HG02943 (cell line): ENCODE results near the gene TRPT1.

Experiments
- ATAC-seq: cut with Tn5 transposase; IDR thresholded peaks from one replicate; pipeline ENCODE4 v1.9.1; 2021; ENCODE audit warnings: mild to moderate bottlenecking, low read depth, moderate library complexity; ENCODE audit not compliant: unreplicated experiment

The TRPT1 gene

GRCh38 chr11:64183890-64184289 is 42.1 kb downstream of the TRPT1 start:
- ATAC-seq, result no peak

DNA sequence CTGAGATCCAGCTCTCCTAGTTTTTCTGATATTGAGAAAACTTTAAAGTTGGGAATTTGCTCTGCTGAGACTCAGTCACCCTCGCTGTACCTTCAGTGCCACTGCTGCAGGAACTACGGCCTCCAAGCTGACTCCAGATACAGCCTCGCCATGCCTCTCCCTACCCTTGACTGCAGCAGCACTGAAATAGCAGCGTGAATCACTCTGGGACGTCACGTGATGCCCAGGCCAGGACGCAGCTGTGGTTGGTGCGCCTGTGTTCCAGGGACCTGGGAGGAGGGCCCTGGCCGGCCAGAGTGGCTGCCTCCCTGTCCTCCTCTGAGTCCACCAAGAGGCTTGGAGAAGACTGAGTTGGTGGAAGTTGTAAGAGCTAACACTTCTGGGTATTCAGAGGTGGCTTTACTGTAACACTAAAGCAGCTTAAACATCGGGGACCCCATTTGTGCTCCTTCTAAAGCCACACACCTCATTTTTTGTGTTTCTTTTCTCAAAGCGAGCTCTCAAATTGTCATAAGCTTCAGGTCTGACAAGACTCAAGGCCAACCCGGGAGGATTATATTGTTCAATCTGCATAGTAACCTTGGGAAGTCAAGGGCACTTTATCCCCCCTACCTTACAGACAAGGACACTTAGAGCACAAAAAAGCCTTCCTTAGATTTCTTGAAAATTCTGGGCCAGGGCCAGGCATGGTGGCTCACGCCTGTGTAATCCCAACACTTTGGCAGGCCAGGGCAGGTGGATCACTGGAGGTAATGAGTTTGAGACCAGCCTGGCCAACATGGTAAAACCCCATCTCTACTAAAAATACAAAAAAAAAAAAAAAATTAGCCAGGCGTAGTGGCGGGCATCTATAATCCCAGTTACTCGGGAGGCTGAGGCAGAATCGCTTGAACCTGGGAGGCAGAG is 44.2 kb downstream of the TRPT1 start:
- no peak for ATAC-seq

DNA sequence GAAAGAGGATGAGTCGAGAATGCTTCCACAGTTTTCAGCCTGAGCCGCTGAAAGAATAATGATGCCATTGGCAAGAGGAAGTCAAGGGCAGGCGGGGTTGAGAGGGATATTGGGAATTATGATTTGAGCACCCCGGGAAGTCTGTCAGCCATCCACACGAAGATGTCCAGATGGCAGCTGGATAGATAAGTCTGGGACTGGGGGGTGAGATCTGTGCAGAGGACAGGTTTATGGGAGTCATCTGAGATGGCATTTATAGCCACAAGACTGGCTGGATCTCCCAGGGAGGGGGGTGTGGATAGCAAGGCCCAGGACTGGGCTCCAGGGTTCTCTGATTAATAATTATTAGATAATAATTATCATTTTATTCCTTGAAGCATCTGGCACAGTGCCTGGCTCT is 45.1 kb downstream of the TRPT1 start:
- ATAC-seq, result no peak

DNA sequence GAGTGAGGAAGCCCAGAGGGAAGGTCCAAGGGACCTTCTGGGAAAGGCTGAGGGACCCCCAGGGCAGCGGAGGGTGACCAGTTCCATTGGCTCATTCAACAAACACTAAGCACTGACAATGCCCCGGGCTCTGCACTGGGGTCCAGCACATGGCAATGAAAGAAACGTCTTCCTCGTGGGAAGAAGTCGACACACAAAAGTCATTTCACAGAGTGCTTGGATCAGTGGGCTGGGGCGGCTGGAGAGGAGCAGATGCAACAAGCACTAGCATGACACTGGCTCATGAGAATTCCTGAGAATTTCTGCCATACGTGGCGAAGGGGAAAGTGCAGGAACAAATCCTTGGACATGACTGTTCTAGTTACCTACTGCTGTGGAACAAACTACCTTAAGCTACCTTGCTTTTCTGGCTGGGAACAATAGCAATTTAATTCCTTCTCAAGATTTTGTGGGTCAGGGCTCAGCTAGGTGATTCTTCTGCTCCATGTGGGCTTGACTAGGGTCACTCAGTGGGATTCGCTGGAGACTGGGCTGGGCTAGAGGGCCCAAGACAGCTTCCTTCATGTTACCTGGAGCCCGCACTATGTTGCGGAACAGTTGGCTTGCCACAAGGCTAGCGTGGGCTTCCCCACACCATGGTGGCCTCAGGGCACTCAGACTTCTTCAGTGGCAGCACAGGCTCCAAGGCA is 46.9 kb downstream of the TRPT1 start:
- no peak for ATAC-seq

DNA sequence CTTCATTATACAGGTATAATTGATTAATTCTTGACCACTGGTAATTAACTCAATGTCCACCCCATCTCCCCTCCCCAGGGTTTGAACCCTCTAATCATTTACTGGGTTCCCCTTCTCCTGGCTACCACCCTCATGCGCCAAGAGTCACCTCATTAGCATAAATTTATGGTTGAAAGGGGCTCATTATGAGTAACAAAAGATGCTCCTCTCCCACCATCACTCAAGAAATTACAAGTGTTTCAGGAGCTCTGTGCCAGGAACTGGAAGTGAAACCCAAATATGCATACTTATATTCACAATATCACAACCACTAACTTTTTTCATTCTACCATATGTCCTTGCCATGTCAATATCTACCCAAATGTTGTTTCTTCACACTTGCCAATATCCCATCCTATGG is 47.8 kb downstream of the TRPT1 start:
- ATAC-seq, result no peak

DNA sequence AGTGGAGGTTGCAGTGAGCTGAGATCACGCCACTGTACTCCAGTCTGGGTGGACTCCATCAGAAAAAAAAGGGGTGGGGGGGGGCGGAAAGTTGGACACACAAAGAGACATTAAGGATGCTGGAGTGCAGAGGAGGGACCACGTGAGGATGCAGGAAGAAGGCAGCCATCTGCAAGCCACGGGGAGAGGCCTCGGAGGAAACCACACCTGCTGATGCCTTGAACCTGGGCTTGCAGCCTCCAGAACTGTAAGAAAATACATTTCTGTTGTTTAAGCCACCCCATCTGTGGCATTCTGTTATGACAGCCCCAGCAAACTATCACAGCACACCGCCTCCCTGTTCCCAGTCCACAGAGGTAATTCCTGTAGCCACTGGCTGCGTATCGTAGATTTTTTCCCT is 49.2 kb downstream of the TRPT1 start:
- ATAC-seq, result no peak
